T-cell (primary cell): ENCODE results near the gene RAB9A. TPM values are rescaled to one million over a fixed set of nuclear protein-coding genes. Genes with fewer than 3 reads are reported as not detected.
A peak's percentile ranks its signal among the peaks of the same experiment; 100 is the strongest.

ENCODE experiments used
- ATAC-seq, 4 experiments: fragments of 200-7000 bp in 3 of 4; fragments of 150-1000 bp in 1 of 4; cut with Tn5 transposase; replicated peaks in 1 of 4; 1 replicate in 3 of 4; 2 replicates in 1 of 4; pipeline ENCODE4 v1.10.0; 2021; ENCODE audit warnings: moderate library complexity in 3 of 4, mild to moderate bottlenecking in 2 of 4, moderate number of reproducible peaks in 1 of 4
- CTCF ChIA-PET, 2 donors: fragments of 300-600 bp; sonication (Branson Sonifier 250); formaldehyde crosslinking; loops; one replicate each; lab custom pipeline; 2022; ENCODE audit warnings: antibody characterized with exemption in 2 of 2; lab: Charles Lee
- POLR2A ChIA-PET, 2 donors: fragments of 300-600 bp; sonication (Branson Sonifier 250); formaldehyde crosslinking; loops; one replicate each; lab custom pipeline; 2022; ENCODE audit warnings: antibody characterized with exemption in 2 of 2; lab: Charles Lee
- DNase-seq, 35 experiments: peaks; one replicate each; pipeline versions ENCODE4 v3.0.0 to v3.0.0-alpha.2; 2013 to 2023
- H3K27ac ChIP-seq: one replicate; pipeline ENCODE4 v1.5.1; 2013; ENCODE audit warnings: low read length
- H3K27me3 ChIP-seq, 2 experiments: replicated peaks in 1 of 2; 1 replicate in 1 of 2; 2 replicates in 1 of 2; pipeline versions ENCODE4 v1.6.1 to v1.7.0; 2013; ENCODE audit warnings: low read length in 1 of 2, mixed read lengths in 1 of 2; ENCODE audit not compliant: control insufficient read depth in 2 of 2, insufficient read depth in 2 of 2; ENCODE audit errors: extremely low read depth in 1 of 2
- H3K36me3 ChIP-seq, 2 donors: 1 replicate in 1 of 2; 2 replicates in 1 of 2; pipeline versions ENCODE4 v1.6.1 to v1.7.0; 2013; ENCODE audit warnings: low read length in 1 of 2; ENCODE audit not compliant: control insufficient read depth in 2 of 2, insufficient read depth in 1 of 2; ENCODE audit errors: extremely low read depth in 1 of 2
- H3K4me1 ChIP-seq, 2 experiments: 1 replicate in 1 of 2; 2 replicates in 1 of 2; pipeline versions ENCODE4 v1.6.1 to v1.7.0; 2013; ENCODE audit warnings: low read length in 2 of 2, mixed read lengths in 1 of 2; ENCODE audit not compliant: insufficient read depth in 2 of 2, control insufficient read depth in 1 of 2; ENCODE audit errors: extremely low read depth in 1 of 2
- H3K4me3 ChIP-seq, 2 donors: 1 replicate in 1 of 2; 2 replicates in 1 of 2; pipeline versions ENCODE4 v1.5.1 to v1.7.0; 2013; ENCODE audit warnings: mild to moderate bottlenecking in 2 of 2, low read length in 1 of 2, moderate library complexity in 1 of 2; ENCODE audit not compliant: control insufficient read depth in 1 of 2; ENCODE audit errors: extremely low read depth in 1 of 2
- H3K9me3 ChIP-seq: 2 replicates; pipeline ENCODE4 v1.7.0; 2013
- H3K27ac Mint-ChIP-seq, 2 donors: one replicate each; pipeline ENCODE4 v1.8.0; 2020 to 2021; ENCODE audit warnings: mild to moderate bottlenecking in 2 of 2, mixed read lengths in 2 of 2
- H3K27me3 Mint-ChIP-seq, 2 donors: one replicate each; pipeline ENCODE4 v1.8.0; 2021 to 2022; ENCODE audit warnings: mixed read lengths in 2 of 2
- H3K36me3 Mint-ChIP-seq: one replicate; pipeline ENCODE4 v1.8.0; 2021; ENCODE audit warnings: mixed read lengths
- H3K4me1 Mint-ChIP-seq, 3 donors: one replicate each; pipeline ENCODE4 v1.8.0; 2020 to 2022; ENCODE audit warnings: mixed read lengths in 3 of 3, mild to moderate bottlenecking in 1 of 3
- H3K4me3 Mint-ChIP-seq, 3 donors: one replicate each; pipeline ENCODE4 v1.8.0; 2020 to 2022; ENCODE audit warnings: mild to moderate bottlenecking in 3 of 3, mixed read lengths in 3 of 3, moderate library complexity in 3 of 3
- H3K9me3 Mint-ChIP-seq, 3 donors: one replicate each; pipeline ENCODE4 v1.8.0; 2020 to 2022; ENCODE audit warnings: mixed read lengths in 3 of 3
- WGBS: methylation state at CpG from one replicate; pipeline ENCODE4 v1.1.5; 2013; ENCODE audit warnings: missing lambda C conversion rate; ENCODE audit not compliant: insufficient coverage; 5-methylcytosine and 5-hydroxymethylcytosine counted together
- total RNA-seq, 35 experiments: library from RNA in 6 of 35; stranded (reverse) in 6 of 35; fragments of 120-200 nt in 1 of 35; gene quantifications; one replicate each; pipeline versions ENCODE4 v1.2.1 to v1.2.4 and lab custom pipeline; 2013 to 2026

The RAB9A gene
- total RNA-seq, 5 donors from 2014 or later (not counting 1 experiment from before 2014, with no cell fraction given), result 12.2 to 27.3 (median 16.4) TPM

- CTCF ChIA-PET, result interaction anchor here in 1 of 2 donors (0.7 kb wide), 3 partner anchors 9 to 1979 kb away, joined by 3 read pairs; no protein-coding TSS in a partner anchor
- Mint-ChIP-seq H3K4me3 (no peak overlapping the region), H3K4me1 (peaks cover 16 to 46% (median 19%) of the 10 kb centered on the region in 3 donors), H3K27ac (no peak overlapping the region), H3K36me3 (peaks cover 24% of the 10 kb centered on the region), H3K27me3 (no peaks in the 10 kb centered on the region), H3K9me3 (no peaks in the 10 kb centered on the region)
- POLR2A ChIA-PET, result interaction anchor here (0.6 kb wide), 4 partner anchors 67 to 273 kb away, joined by 4 to 5 read pairs (median 5); no protein-coding TSS in a partner anchor
- ATAC-seq, result peak; percentile 50 to 73 (median 64)
- no CpG with 5 or more reads among the region's 1 CpG for WGBS
- no peaks in the 10 kb centered on the region for H3K9me3 ChIP-seq
- no peak overlapping the region for H3K27ac ChIP-seq
- DNase-seq, result peak in 10 of 35 experiments; percentile 4 to 36 (median 12)
- H3K27me3 ChIP-seq, result no peaks in the 10 kb centered on the region
- H3K4me3 ChIP-seq, result no peak overlapping the region
- peaks cover 0 to 61% of the 10 kb centered on the region in 2 donors for H3K36me3 ChIP-seq
- H3K4me1 ChIP-seq, result peaks cover 4 to 6% of the 10 kb centered on the region in 2 experiments
Observed at GRCh38 chrX:13755254-13755653, 66.3 kb downstream of the RAB9A start.

DNA sequence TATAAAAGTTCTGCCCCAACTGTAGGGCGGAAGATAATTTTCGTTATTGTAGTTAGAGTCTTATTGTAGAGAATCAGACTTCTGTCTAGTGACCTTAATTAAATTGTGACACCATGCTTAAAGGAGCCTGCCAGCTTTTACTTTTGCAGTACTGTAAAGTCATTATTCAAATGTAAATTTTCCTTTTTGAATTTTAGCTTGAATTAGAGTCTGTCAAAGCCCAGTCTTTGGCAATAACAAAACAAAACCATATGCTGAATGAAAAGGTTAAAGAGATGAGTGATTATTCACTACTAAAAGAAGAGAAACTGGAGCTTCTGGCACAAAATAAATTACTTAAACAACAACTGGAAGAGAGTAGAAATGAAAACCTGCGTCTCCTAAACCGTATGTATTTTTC is 67.5 kb downstream of the RAB9A start:
- H3K4me3 Mint-ChIP-seq, result no peak overlapping the region
- WGBS, result no CpG with 5 or more reads among the region's 4 CpGs
- H3K36me3 Mint-ChIP-seq, result peaks cover 30% of the 10 kb centered on the region
- POLR2A ChIA-PET, result interaction anchor here in 1 of 2 donors (1.0 kb wide), 1 partner anchor 273 kb away, joined by 3 read pairs; no protein-coding TSS in a partner anchor
- H3K27ac Mint-ChIP-seq, result no peak overlapping the region
- CTCF ChIA-PET, result interaction anchor here in 1 of 2 donors (1.5 kb wide), 1 partner anchor 8 kb away, joined by 3 read pairs; no protein-coding TSS in a partner anchor
- H3K9me3 Mint-ChIP-seq, result no peaks in the 10 kb centered on the region
- no peak for ATAC-seq
- no peak overlapping the region for H3K4me3 ChIP-seq
- H3K36me3 ChIP-seq, result peaks cover 0 to 63% of the 10 kb centered on the region in 2 donors
- peaks cover 3 to 4% of the 10 kb centered on the region in 2 experiments for H3K4me1 ChIP-seq
- no peaks in the 10 kb centered on the region for H3K27me3 ChIP-seq
- H3K27me3 Mint-ChIP-seq, result no peaks in the 10 kb centered on the region
- DNase-seq, result no peak
- H3K9me3 ChIP-seq, result no peaks in the 10 kb centered on the region
- H3K27ac ChIP-seq, result no peak overlapping the region
- peaks cover 13 to 45% (median 16%) of the 10 kb centered on the region in 3 donors for H3K4me1 Mint-ChIP-seq

DNA sequence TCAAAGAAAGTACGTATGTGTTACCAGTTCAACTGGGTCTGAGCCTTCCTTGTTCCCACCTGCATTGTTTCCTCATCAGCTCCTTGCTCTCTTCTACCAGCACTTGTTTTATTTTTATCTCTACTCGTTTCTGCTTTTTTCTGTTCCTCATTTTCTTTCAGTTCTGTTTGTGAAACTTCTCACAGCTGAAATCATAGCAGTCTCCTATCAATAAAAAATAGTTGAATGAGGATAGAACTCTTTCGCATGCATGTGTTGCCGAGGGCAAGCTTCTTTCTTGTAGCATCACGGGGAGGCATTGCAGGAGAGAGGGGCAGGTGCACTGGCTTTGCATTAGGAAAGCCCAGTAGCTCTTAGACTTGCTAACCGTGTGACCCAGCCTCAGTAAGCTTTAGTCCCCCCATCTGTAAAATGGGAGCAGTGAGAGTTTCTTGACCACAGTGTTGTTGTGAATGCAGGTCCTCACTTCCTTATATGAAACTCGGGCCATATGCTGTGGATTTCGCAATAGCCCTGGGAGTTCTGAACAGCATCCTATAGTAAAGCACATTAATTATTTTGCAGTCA is 70.3 kb downstream of the RAB9A start:
- CTCF ChIA-PET, result no interaction called here

More for the DNA sequence above, 70.3 kb downstream of the RAB9A start:
- POLR2A ChIA-PET, result no interaction called here
- no peaks in the 10 kb centered on the region for H3K9me3 ChIP-seq
- H3K4me1 Mint-ChIP-seq, result peaks cover 13 to 31% (median 14%) of the 10 kb centered on the region in 3 donors
- H3K27ac Mint-ChIP-seq, result peak overlapping the region in 1 of 2 donors; percentile 45
- no peaks in the 10 kb centered on the region for H3K27me3 ChIP-seq
- H3K4me3 Mint-ChIP-seq, result no peak overlapping the region
- peaks cover 0 to 74% of the 10 kb centered on the region in 2 donors for H3K36me3 ChIP-seq
- H3K4me3 ChIP-seq, result no peak overlapping the region
- no peaks in the 10 kb centered on the region for H3K27me3 Mint-ChIP-seq
- peaks cover 24% of the 10 kb centered on the region for H3K36me3 Mint-ChIP-seq
- WGBS, result 60% methylated on average over 1 of the region's 8 CpGs
- no peak for DNase-seq
- no peak for ATAC-seq
- H3K27ac ChIP-seq, result no peak overlapping the region
- H3K9me3 Mint-ChIP-seq, result no peaks in the 10 kb centered on the region
- H3K4me1 ChIP-seq, result peaks cover 0 to 4% of the 10 kb centered on the region in 2 experiments

Other genes starting within 250 kb of the RAB9A start
- gene EGFL6, start 119.5 kb upstream of the RAB9A start, total RNA-seq, result under 1 TPM in 2 of 5 donors, not detected in 3; 0.09 to 0.26 TPM
- gene TCEANC, start 36.0 kb upstream of the RAB9A start, total RNA-seq, result 10 to 100 TPM in 1 of 5 donors, 1 to 10 TPM in 4; 8.0 to 12.8 (median 9.5) TPM
- gene TRAPPC2, start 45.5 kb downstream of the RAB9A start, total RNA-seq, result 10 to 100 TPM; 24.8 to 32.9 (median 29.7) TPM
- 10 to 100 TPM; 78.8 to 96.8 (median 89.3) TPM for gene OFD1, start 45.6 kb downstream of the RAB9A start, total RNA-seq
- under 1 TPM in 2 of 5 donors, not detected in 3; 0.09 to 0.35 TPM for gene GPM6B, start 128.0 kb downstream of the RAB9A start, total RNA-seq